Measurements from ENCODE around the gene IQSEC3. TPM values are rescaled to one million over a fixed set of nuclear protein-coding genes. Genes with fewer than 3 reads are reported as not detected.

Gene IQSEC3
- total and polyA plus RNA-seq, 2 of the 13 experiments (the other 11 are each of a cell fraction or from before 2014, with no cell fraction given) = not detected

DNA sequence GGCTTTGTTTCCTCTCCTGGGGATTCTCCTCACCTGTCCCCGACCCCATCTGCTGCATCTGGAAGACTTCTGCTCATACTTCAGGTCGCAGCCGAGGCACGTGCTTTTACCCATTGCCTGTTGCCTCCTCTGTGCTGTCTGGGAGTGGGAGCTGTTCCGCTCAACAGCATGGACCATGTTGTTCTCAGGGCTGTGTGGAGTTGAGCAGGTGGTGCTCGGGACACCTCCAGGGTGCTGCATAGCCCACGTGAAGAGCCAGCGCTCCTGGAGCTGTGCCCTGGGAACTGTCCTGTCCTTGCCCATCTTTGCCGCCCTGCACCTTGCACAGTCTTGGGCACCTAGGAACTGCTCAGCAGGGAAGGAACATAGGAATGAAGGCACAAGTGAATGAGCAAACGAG is 62.4 kb downstream of the IQSEC3 start:
- Histone ChIP-seq H3K4me2 (ENCODE audit: low read depth, low read length) (no peak overlapping the region), H3K79me2 (ENCODE audit: insufficient read depth, low read length) (no peaks in the 10 kb centered on the region), H3K27ac (ENCODE audit: extremely low read length, insufficient read depth, low read length) (no peak overlapping the region), H3K27me3 (ENCODE audit: control insufficient read depth in 1 of 2, insufficient read depth in 2 of 2, low read length in 2 of 2) (peaks cover 0 to 31% of the 10 kb centered on the region in 2 experiments; a peak in 2 of 5 replicates), H4K20me1 (ENCODE audit: insufficient read depth, low read length) (no peaks in the 10 kb centered on the region), H3K9ac (ENCODE audit: insufficient read depth, low read depth, low read length) (no peak overlapping the region), H3K36me3 (replicated peaks in 1 of 2; ENCODE audit: control insufficient read depth in 1 of 2, insufficient read depth in 2 of 2, low read length in 2 of 2) (no peaks in the 10 kb centered on the region), H3K9me3 (ENCODE audit: low read length) (no peaks in the 10 kb centered on the region), H3K4me3 (replicated peaks in 1 of 3; ENCODE audit: insufficient read depth in 1 of 3, low read depth in 2 of 3, low read length in 3 of 3) (no peak overlapping the region), H2AFZ (ENCODE audit: low read length) (no peak overlapping the region), H3K4me1 (ENCODE audit: insufficient read depth, low read length) (no peaks in the 10 kb centered on the region)
- ChIA-PET POLR2A (no interaction called here), CTCF (ENCODE audit: low intra/inter-chr PET ratio, low total read pairs) (no interaction called here)
- BruUV-seq (replicated peaks) = no TSS peak
- DNase-seq (ENCODE audit: low spot score) (no peak), ATAC-seq (no peak), FAIRE-seq (no peak)
- 39% methylated on average over 5 of the region's 10 CpGs for WGBS (ENCODE audit: low lambda C conversion rate)
- in situ Hi-C loops (cut with HindIII; ENCODE audit: extremely low pct_ligation_motif_present, low pct_unique_long_range_greater_than_20kb) (no loop called here), intact Hi-C loops (cut with micrococcal nuclease; ENCODE audit: unreplicated experiment) (no loop called here)
- TF ChIP-seq MXD4 (CRISPR knock-in tag; IDR thresholded peaks at IDR 0.05) (no peak), ZNF75D (CRISPR knock-in tag; IDR thresholded peaks at IDR 0.05; ENCODE audit: borderline replicate concordance) (no peak), ZNF264 (CRISPR knock-in tag; IDR thresholded peaks at IDR 0.05) (no peak), ZNF501 (CRISPR knock-in tag; IDR thresholded peaks at IDR 0.05) (no peak)

DNA sequence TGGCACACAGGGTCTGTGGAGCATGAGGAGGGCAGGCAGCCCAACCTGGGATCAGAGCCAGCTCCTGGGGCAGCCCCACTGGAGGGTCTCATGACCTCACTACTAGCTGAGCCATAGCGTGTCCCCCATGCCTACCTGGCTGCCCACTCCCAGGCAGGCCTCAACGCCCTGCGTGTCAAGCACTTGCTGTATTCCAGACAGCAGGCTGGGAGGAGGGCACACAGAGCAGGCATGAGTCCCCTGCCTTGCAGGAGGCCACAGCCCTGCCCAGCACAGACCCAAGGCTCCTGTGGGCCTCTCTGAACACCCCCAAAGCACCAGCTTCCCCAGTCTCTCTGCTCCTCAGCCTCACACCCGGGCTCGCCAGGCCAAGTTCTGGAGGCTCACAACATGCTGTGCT is 64.0 kb downstream of the IQSEC3 start:
- no peaks in the 10 kb centered on the region for H4K20me1 ChIP-seq (ENCODE audit: insufficient read depth, low read length)
- no peaks in the 10 kb centered on the region for H3K36me3 ChIP-seq (replicated peaks in 1 of 2; ENCODE audit: control insufficient read depth in 1 of 2, insufficient read depth in 2 of 2, low read length in 2 of 2)
- no peak for ATAC-seq
- H3K4me3 ChIP-seq (replicated peaks in 1 of 3; ENCODE audit: insufficient read depth in 1 of 3, low read depth in 2 of 3, low read length in 3 of 3) = no peak overlapping the region
- CTCF ChIA-PET (ENCODE audit: low intra/inter-chr PET ratio, low total read pairs) = no interaction called here
- no peak overlapping the region for H2AFZ ChIP-seq (ENCODE audit: low read length)
- no peaks in the 10 kb centered on the region for H3K79me2 ChIP-seq (ENCODE audit: insufficient read depth, low read length)
- H3K4me2 ChIP-seq (ENCODE audit: low read depth, low read length) = no peak overlapping the region
- POLR2A ChIA-PET = interaction anchor here (1.2 kb wide), 1 partner anchor 13 kb away, joined by 3 read pairs; no protein-coding TSS in a partner anchor
- no peak for DNase-seq (ENCODE audit: low spot score)
- no peak for FAIRE-seq
- peaks cover 0 to 27% of the 10 kb centered on the region in 2 experiments; a peak in 2 of 5 replicates for H3K27me3 ChIP-seq (ENCODE audit: control insufficient read depth in 1 of 2, insufficient read depth in 2 of 2, low read length in 2 of 2)
- in situ Hi-C loops (cut with HindIII; ENCODE audit: extremely low pct_ligation_motif_present, low pct_unique_long_range_greater_than_20kb) (no loop called here), intact Hi-C loops (cut with micrococcal nuclease; ENCODE audit: unreplicated experiment) (no loop called here)
- H3K27ac ChIP-seq (ENCODE audit: extremely low read length, insufficient read depth, low read length) = no peak overlapping the region
- H3K4me1 ChIP-seq (ENCODE audit: insufficient read depth, low read length) = 0 out of 2 replicates have a peak, but pooled peaks cover 6% of the 10 kb centered on the region
- no peak overlapping the region for H3K9ac ChIP-seq (ENCODE audit: insufficient read depth, low read depth, low read length)
- WGBS (ENCODE audit: low lambda C conversion rate) = no CpG with 5 or more reads among the region's 5 CpGs
- H3K9me3 ChIP-seq (ENCODE audit: low read length) = no peaks in the 10 kb centered on the region
- no TSS peak for BruUV-seq (replicated peaks)
- TF ChIP-seq PCBP2 (optimal IDR thresholded peaks at IDR 0.05; ENCODE audit: low read depth, low read length, poor library complexity, severe bottlenecking) (no peak), HOXA9 (CRISPR knock-in tag; IDR thresholded peaks at IDR 0.05; ENCODE audit: borderline replicate concordance) (no peak), TMF1 (CRISPR knock-in tag; IDR thresholded peaks at IDR 0.05; ENCODE audit: low read depth) (no peak), SRSF1 (optimal IDR thresholded peaks at IDR 0.05; ENCODE audit: low read depth, low read length) (no peak)
- TF ChIP-seq, protein P1, sequence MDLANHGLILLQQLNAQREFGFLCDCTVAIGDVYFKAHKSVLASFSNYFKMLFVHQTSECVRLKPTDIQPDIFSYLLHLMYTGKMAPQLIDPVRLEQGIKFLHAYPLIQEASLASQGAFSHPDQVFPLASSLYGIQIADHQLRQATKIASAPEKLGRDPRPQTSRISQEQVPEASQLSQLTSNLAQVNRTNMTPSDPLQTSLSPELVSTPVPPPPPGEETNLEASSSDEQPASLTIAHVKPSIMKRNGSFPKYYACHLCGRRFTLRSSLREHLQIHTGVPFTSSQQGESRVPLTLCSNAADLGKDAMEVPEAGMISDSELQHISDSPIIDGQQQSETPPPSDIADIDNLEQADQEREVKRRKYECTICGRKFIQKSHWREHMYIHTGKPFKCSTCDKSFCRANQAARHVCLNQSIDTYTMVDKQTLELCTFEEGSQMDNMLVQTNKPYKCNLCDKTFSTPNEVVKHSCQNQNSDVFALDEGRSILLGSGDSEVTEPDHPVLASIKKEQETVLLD (CRISPR knock-in tag; IDR thresholded peaks at IDR 0.05; ENCODE audit: low read depth) = no peak
- TF ChIP-seq, protein P2, sequence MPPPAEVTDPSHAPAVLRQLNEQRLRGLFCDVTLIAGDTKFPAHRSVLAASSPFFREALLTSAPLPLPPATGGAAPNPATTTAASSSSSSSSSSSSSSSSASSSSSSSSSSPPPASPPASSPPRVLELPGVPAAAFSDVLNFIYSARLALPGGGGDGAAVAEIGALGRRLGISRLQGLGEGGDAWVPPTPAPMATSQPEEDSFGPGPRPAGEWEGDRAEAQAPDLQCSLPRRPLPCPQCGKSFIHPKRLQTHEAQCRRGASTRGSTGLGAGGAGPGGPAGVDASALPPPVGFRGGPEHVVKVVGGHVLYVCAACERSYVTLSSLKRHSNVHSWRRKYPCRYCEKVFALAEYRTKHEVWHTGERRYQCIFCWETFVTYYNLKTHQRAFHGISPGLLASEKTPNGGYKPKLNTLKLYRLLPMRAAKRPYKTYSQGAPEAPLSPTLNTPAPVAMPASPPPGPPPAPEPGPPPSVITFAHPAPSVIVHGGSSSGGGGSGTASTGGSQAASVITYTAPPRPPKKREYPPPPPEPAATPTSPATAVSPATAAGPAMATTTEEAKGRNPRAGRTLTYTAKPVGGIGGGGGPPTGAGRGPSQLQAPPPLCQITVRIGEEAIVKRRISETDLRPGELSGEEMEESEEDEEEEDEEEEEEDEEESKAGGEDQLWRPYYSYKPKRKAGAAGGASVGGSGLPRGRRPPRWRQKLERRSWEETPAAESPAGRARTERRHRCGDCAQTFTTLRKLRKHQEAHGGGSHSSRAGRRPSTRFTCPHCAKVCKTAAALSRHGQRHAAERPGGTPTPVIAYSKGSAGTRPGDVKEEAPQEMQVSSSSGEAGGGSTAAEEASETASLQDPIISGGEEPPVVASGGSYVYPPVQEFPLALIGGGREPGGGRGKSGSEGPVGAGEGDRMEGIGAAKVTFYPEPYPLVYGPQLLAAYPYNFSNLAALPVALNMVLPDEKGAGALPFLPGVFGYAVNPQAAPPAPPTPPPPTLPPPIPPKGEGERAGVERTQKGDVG (CRISPR knock-in tag; IDR thresholded peaks at IDR 0.05; ENCODE audit: borderline replicate concordance) = no peak
